Psoas muscle (tissue), 8 donors: ENCODE results near the gene RTL10. TPM values are rescaled to one million over a fixed set of nuclear protein-coding genes. Genes with fewer than 3 reads are reported as not detected.
A peak's percentile ranks its signal among the peaks of the same experiment; 100 is the strongest.

ENCODE experiments used
- ATAC-seq, 4 donors: fragments of 200-7000 bp; cut with Tn5 transposase; one replicate each; pipeline ENCODE4 v1.9.1; 2020; ENCODE audit warnings: moderate library complexity in 3 of 4, mild to moderate bottlenecking in 2 of 4
- DNase-seq, 2 donors: peaks; one replicate each; pipeline ENCODE4 v3.0.0-alpha.2; 2020
- H3K27ac ChIP-seq: fragments of 200-600 bp; one replicate; pipeline ENCODE4 v1.8.0; 2022
- H3K27me3 ChIP-seq, 3 donors: fragments of 200-600 bp in 1 of 3; one replicate each; pipeline versions ENCODE4 v1.6.1 to v1.8.0; 2013 to 2022; ENCODE audit warnings: low read length in 2 of 3, mild to moderate bottlenecking in 2 of 3, moderate library complexity in 1 of 3; ENCODE audit not compliant: insufficient read depth in 3 of 3
- H3K36me3 ChIP-seq, 2 donors: fragments of 200-600 bp in 1 of 2; one replicate each; pipeline versions ENCODE4 v1.6.1 to v1.8.0; 2013 to 2022; ENCODE audit warnings: low read depth in 1 of 2, mild to moderate bottlenecking in 1 of 2, moderate library complexity in 1 of 2; ENCODE audit not compliant: insufficient read depth in 1 of 2
- H3K4me1 ChIP-seq: fragments of 200-600 bp; one replicate; pipeline ENCODE4 v1.8.0; 2022
- H3K4me3 ChIP-seq: fragments of 200-600 bp; one replicate; pipeline ENCODE4 v1.8.0; 2022; ENCODE audit warnings: mild to moderate bottlenecking
- H3K9me3 ChIP-seq: fragments of 200-600 bp; one replicate; pipeline ENCODE4 v1.8.0; 2022
- CTCF ChIP-seq: fragments of 200-600 bp; IDR thresholded peaks from one replicate; pipeline ENCODE4 v1.8.0; 2022; ENCODE audit warnings: antibody characterized with exemption
- WGBS, 3 donors: extraction: QIAGEN DNeasy Blood & Tissue Kit; methylation state at CpG; one replicate each; pipeline versions ENCODE4 v1.1.6 to v1.1.7; 2013; 5-methylcytosine and 5-hydroxymethylcytosine counted together
- intact Hi-C, 2 donors: fragments of 100-400 bp; cut with DNase I; formaldehyde crosslinking; loops; one replicate each; pipeline versions ENCODE4 v1.11.0 to v1.14.2; 2022
- polyA plus RNA-seq, 3 donors: library from polyadenylated mRNA; stranded (reverse); fragments of 200-250 nt; gene quantifications; one replicate each; pipeline ENCODE4 v1.2.3, GENCODE V29; 2013
- total RNA-seq, 4 donors: library from RNA; stranded (reverse); fragmentation: NEBNext Ultra II Directional in 2 of 4; extraction: Animal tissue kit (Norgen Biotek cat#: 25700) in 2 of 4; gene quantifications; one replicate each; pipeline versions ENCODE4 v1.2.1 to v1.2.4, GENCODE V29; 2021 to 2023
- donor health status: healthy with polysubstance abuse.
- donor health status: DM: no; HTN: no; CAD: no; lungs with moderate emphysema.
- donor health status: Bipolar disorder and iron deficiency.
- donor health status: healthy.
- donor health status: DM: yes; HTN: yes; CAD: no.
- donor health status: DM: no; HTN: no; CAD: no.
- donor health status: DM: no; HTN: no; CAD: no.
- donor health status: DM: yes; HTN: yes; CAD: no.

The RTL10 gene
- total and polyA plus RNA-seq, 7 donors = 5.3 to 9.7 (median 7.9) TPM

DNA sequence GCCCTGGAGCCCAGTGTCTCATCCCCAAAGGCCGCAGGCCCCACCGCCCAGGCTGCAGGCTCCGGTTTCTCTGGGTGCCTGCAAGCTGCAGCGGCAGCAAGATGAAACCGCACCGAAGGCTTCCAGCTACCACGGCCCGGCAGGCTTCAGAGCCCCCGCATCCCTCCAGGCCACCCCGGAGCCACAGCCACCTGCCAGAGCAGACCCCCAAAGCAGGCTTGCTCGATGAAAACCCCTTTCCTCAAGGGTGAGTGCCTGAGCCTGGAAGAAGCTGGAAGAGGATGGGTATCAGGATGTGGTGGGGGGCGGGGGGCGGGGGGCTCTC, 24.5 kb upstream of the RTL10 start:
- Histone ChIP-seq H3K4me1 (no peaks in the 10 kb centered on the region), H3K36me3 (peaks cover 0 to 44% of the 10 kb centered on the region in 2 donors), H3K9me3 (no peaks in the 10 kb centered on the region), H3K4me3 (no peak overlapping the region), H3K27ac (no peak overlapping the region), H3K27me3 (no peaks in the 10 kb centered on the region)
- TF ChIP-seq CTCF = no peak
- ATAC-seq (no peak), DNase-seq (no peak)
- intact Hi-C loops = no loop called here
- 85 to 92% (median 89%) methylated on average over 11 to 13 of the region's 13 CpGs for WGBS, 3 donors

GRCh38 chr22:19878461-19879245, 24.0 kb upstream of the RTL10 start:
- Histone ChIP-seq H3K27me3 (no peaks in the 10 kb centered on the region), H3K4me1 (no peaks in the 10 kb centered on the region), H3K9me3 (no peaks in the 10 kb centered on the region), H3K4me3 (no peak overlapping the region), H3K36me3 (peaks cover 0 to 44% of the 10 kb centered on the region in 2 donors), H3K27ac (no peak overlapping the region)
- DNase-seq = peak; percentile 8 to 47
- no peak for TF ChIP-seq CTCF
- intact Hi-C loops = no loop called here
- no peak for ATAC-seq
- WGBS, 3 donors = 87 to 90% (median 87%) methylated on average over 16 of the region's 16 CpGs

GRCh38 chr22:19877626-19878339, 23.1 kb upstream of the RTL10 start:
- H3K4me1 ChIP-seq = no peaks in the 10 kb centered on the region
- H3K27me3 ChIP-seq = no peaks in the 10 kb centered on the region
- no peak for DNase-seq
- no peak for TF ChIP-seq CTCF
- H3K27ac ChIP-seq = no peak overlapping the region
- 81 to 84% (median 81%) methylated on average over 20 of the region's 20 CpGs for WGBS, 3 donors
- peaks cover 0 to 40% of the 10 kb centered on the region in 2 donors for H3K36me3 ChIP-seq
- H3K9me3 ChIP-seq = no peaks in the 10 kb centered on the region
- ATAC-seq = no peak
- H3K4me3 ChIP-seq = no peak overlapping the region
- intact Hi-C loops = no loop called here

- DNase-seq (no peak), ATAC-seq (no peak)
- intact Hi-C loops = no loop called here
- TF ChIP-seq CTCF = no peak
- no peaks in the 10 kb centered on the region for H3K9me3 ChIP-seq
- H3K4me1 ChIP-seq = no peaks in the 10 kb centered on the region
- WGBS, 3 donors = 87 to 93% (median 90%) methylated on average over 17 to 18 of the region's 18 CpGs
- no peak overlapping the region for H3K4me3 ChIP-seq
- H3K36me3 ChIP-seq = peaks cover 0 to 39% of the 10 kb centered on the region in 2 donors
- no peak overlapping the region for H3K27ac ChIP-seq
- no peaks in the 10 kb centered on the region for H3K27me3 ChIP-seq
These were observed 22.4 kb upstream of the RTL10 start for GRCh38 chr22:19876941-19877625.
